ENCODE measurements around the gene CFAP410.

DNA sequence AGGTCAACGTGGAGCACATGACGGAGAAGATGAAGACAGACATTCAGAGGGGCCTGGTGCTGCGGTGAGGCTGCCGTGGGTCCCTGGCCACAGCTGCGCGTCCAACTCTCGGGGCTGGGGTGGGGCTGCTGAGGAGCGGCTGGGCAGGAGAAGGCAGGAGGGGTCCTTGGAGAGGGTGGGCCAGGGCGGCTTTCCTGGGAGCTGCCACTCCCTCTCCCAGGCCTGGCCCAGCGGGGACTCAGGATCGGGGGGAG is 14.4 kb downstream of the CFAP410 start:
- TF ChIP-seq POLR2A (IDR thresholded peaks at IDR 0.05; ENCODE audit: low read depth, low read length) (no peak), POLR2AphosphoS5 (IDR thresholded peaks at IDR 0.05; ENCODE audit: low read depth, low read length) (no peak)
